ENCODE data around the gene ECHDC1.
"Not testable (repeated sequence)": the region's sequence is repeated elsewhere in the genome, so short reads cannot be mapped to it uniquely, and the experiment has no call there.

ECHDC1 gene

GRCh38 chr6:127341471-127342202, 1.8 kb downstream of the ECHDC1 start:
- no peak for DNase-seq

- DNase-seq, result no peak
Observed at GRCh38 chr6:127340171-127340570, 3.2 kb downstream of the ECHDC1 start.

GRCh38 chr6:127338936-127339335, 4.5 kb downstream of the ECHDC1 start:
- DNase-seq, result no peak

GRCh38 chr6:127332383-127332961, 10.9 kb downstream of the ECHDC1 start:
- DNase-seq, result no peak

GRCh38 chr6:127331256-127331655, 12.2 kb downstream of the ECHDC1 start:
- DNase-seq, result not testable (repeated sequence)

GRCh38 chr6:127328043-127328609, 15.3 kb downstream of the ECHDC1 start:
- DNase-seq, result no peak

- DNase-seq, result no peak
Observed at GRCh38 chr6:127319686-127320085, 23.7 kb downstream of the ECHDC1 start.

- DNase-seq, result no peak
Observed at GRCh38 chr6:127317388-127318128, 25.9 kb downstream of the ECHDC1 start.

- DNase-seq, result no peak
Observed at GRCh38 chr6:127305741-127306140, 37.7 kb downstream of the ECHDC1 start.

- no peak for DNase-seq
Observed at GRCh38 chr6:127303917-127304316, 39.5 kb downstream of the ECHDC1 start.

- no peak for DNase-seq
Observed at GRCh38 chr6:127302728-127303660, 40.4 kb downstream of the ECHDC1 start.

- DNase-seq, result no peak
Observed at GRCh38 chr6:127301199-127301700, 42.2 kb downstream of the ECHDC1 start.

GRCh38 chr6:127300411-127300810, 43.0 kb downstream of the ECHDC1 start:
- DNase-seq, result no peak

GRCh38 chr6:127299522-127300240, 43.7 kb downstream of the ECHDC1 start:
- DNase-seq, result no peak

GRCh38 chr6:127298475-127298874, 44.9 kb downstream of the ECHDC1 start:
- DNase-seq, result no peak

GRCh38 chr6:127297502-127298070, 45.8 kb downstream of the ECHDC1 start:
- DNase-seq, result no peak

- DNase-seq, result no peak
Observed at GRCh38 chr6:127291495-127291894, 51.9 kb downstream of the ECHDC1 start.

GRCh38 chr6:127290391-127291265, 52.8 kb downstream of the ECHDC1 start:
- DNase-seq, result no peak

GRCh38 chr6:127289934-127290333, 53.5 kb downstream of the ECHDC1 start:
- no peak for DNase-seq

- DNase-seq, result no peak
Observed at GRCh38 chr6:127288705-127289104, 54.7 kb downstream of the ECHDC1 start.

Measured in activated effector memory CD4-positive, alpha-beta T cell treated with Interleukin-2 at 50 U/mL for 16 hours (primary cell).